Tibial nerve (tissue), 4 donors: Measurements from ENCODE around the gene BTG2. TPM values are rescaled to one million over a fixed set of nuclear protein-coding genes. Genes with fewer than 3 reads are reported as not detected.

ENCODE experiments used
- DNase-seq, 2 donors: peaks; one replicate each; pipeline ENCODE4 v3.0.0-alpha.2; 2019; ENCODE audit warnings: low spot score in 2 of 2
- H3K27ac ChIP-seq, 4 donors: fragments of 200-600 bp; sonication (generic) in 3 of 4; one replicate each; pipeline ENCODE4 v1.5.1; 2017 to 2019; ENCODE audit warnings: mild to moderate bottlenecking in 1 of 4
- H3K27me3 ChIP-seq, 2 donors: fragments of 200-600 bp; sonication (generic) in 1 of 2; one replicate each; pipeline versions ENCODE4 v1.5.1 to v1.6.0; 2017 to 2019
- H3K36me3 ChIP-seq, 3 donors: fragments of 200-600 bp; sonication (generic); one replicate each; pipeline ENCODE4 v1.5.1; 2018 to 2019
- H3K4me1 ChIP-seq, 4 donors: fragments of 200-600 bp; sonication (generic) in 3 of 4; one replicate each; pipeline ENCODE4 v1.5.1; 2017 to 2019
- H3K4me3 ChIP-seq, 4 donors: fragments of 200-600 bp; sonication (generic) in 3 of 4; one replicate each; pipeline ENCODE4 v1.5.1; 2017 to 2019; ENCODE audit warnings: mild to moderate bottlenecking in 1 of 4, moderate library complexity in 1 of 4
- H3K9me3 ChIP-seq, 4 donors: fragments of 200-600 bp; sonication (generic) in 3 of 4; one replicate each; pipeline ENCODE4 v1.5.1; 2017 to 2019
- CTCF ChIP-seq, 5 experiments: fragments of 200-600 bp in 3 of 5; fragments of 450-650 bp in 2 of 5; sonication (generic) in 3 of 5; IDR thresholded peaks; one replicate each; pipeline ENCODE4 v1.5.1; 2016 to 2019; ENCODE audit warnings: antibody characterized with exemption in 5 of 5, mild to moderate bottlenecking in 3 of 5, moderate library complexity in 2 of 5
- EP300 ChIP-seq, 2 donors: sonication (generic); formaldehyde crosslinking; IDR thresholded peaks; one replicate each; pipeline ENCODE4 v1.6.1; 2017; ENCODE audit warnings: antibody characterized with exemption in 2 of 2, mild to moderate bottlenecking in 1 of 2
- POLR2A ChIP-seq, 2 donors: fragments of 450-650 bp; IDR thresholded peaks; one replicate each; pipeline ENCODE4 v1.6.1; 2017; ENCODE audit warnings: antibody characterized with exemption in 2 of 2, mild to moderate bottlenecking in 2 of 2, moderate library complexity in 2 of 2
- WGBS, 2 donors: methylation state at CpG; one replicate each; pipeline ENCODE4 v1.1.5; 2018; 5-methylcytosine and 5-hydroxymethylcytosine counted together
- total RNA-seq, 4 donors: library from RNA; depleted of rRNA; stranded (reverse); fragments of >200 nt; gene quantifications; one replicate each; pipeline ENCODE4 v1.1.0, GENCODE V29; 2016

BTG2 gene
- total RNA-seq, 4 donors from 2014 or later, result 153 to 208 (median 177) TPM

DNA sequence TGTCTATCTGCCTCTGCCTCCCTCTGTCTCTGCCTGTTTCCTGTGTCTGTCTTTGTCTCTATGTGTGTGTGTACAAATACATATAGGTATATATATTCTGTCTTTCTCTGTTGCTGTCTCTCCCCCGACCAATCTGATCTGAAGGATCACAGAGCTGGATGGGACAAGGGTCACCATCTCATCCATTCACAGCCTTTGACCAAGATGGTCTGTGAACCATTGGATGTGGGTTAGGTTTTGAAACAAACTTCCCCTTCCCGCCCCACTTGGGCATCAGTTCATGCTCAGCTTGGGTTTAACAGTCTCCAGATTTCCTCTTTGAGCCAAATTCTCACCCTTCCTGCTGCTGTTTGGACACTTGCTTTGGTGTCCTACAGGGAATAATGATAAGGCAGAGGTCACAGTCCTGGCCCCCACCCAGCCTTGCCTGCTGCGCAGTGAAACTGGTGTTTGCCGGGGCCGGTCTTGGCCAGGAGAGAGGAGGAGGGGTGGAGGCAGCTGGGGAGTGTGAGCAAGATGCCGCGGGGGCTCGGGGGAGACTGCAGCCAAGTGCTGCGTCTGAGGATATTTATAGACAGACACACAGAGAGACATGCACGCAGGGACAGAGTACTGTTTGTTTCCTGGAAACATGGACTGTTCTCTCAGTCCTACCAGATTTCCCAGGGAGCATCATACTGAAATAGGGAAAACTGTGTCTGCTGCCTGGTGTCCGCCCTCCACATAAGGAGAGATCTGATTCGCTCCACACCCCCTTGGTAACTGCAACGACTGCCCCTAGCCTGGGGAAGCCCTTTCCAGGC, 27.0 kb upstream of the BTG2 start:
- Histone ChIP-seq H3K9me3 (no peaks in the 10 kb centered on the region), H3K27me3 (no peaks in the 10 kb centered on the region), H3K4me1 (peaks cover 4 to 69% (median 50%) of the 10 kb centered on the region in 4 donors), H3K27ac (peak overlapping the region; percentile 79 to 98 (median 94)), H3K4me3 (peak overlapping the region in 1 of 4 donors; percentile 15), H3K36me3 (no peaks in the 10 kb centered on the region)
- DNase-seq, result peak; percentile 91 to 92
- TF ChIP-seq POLR2A (IDR thresholded peaks at IDR 0.05), result no peak
- peak in 2 of 5 experiments; percentile 13 to 36 for TF ChIP-seq CTCF (IDR thresholded peaks at IDR 0.05)
- peak; percentile 95 to 98 for TF ChIP-seq EP300 (IDR thresholded peaks at IDR 0.05)
- 8 to 9% methylated on average over 13 of the region's 13 CpGs for WGBS, 2 donors

- H3K27ac ChIP-seq, result peak overlapping the region; percentile 79 to 98 (median 94)
- no peaks in the 10 kb centered on the region for H3K36me3 ChIP-seq
- no peaks in the 10 kb centered on the region for H3K9me3 ChIP-seq
- H3K27me3 ChIP-seq, result no peaks in the 10 kb centered on the region
- peaks cover 4 to 63% (median 44%) of the 10 kb centered on the region in 4 donors for H3K4me1 ChIP-seq
- H3K4me3 ChIP-seq, result peak overlapping the region in 1 of 4 donors; percentile 15
- WGBS, 2 donors, result 36 to 45% methylated on average over 8 of the region's 8 CpGs
- TF ChIP-seq EP300 (IDR thresholded peaks at IDR 0.05), result no peak
- peak in 1 of 5 experiments; percentile 6 for TF ChIP-seq CTCF (IDR thresholded peaks at IDR 0.05)
- TF ChIP-seq POLR2A (IDR thresholded peaks at IDR 0.05), result peak in 1 of 2 donors; percentile 66
- no peak for DNase-seq
These were observed 26.4 kb upstream of the BTG2 start for GRCh38 chr1:203278885-203279406.

DNA sequence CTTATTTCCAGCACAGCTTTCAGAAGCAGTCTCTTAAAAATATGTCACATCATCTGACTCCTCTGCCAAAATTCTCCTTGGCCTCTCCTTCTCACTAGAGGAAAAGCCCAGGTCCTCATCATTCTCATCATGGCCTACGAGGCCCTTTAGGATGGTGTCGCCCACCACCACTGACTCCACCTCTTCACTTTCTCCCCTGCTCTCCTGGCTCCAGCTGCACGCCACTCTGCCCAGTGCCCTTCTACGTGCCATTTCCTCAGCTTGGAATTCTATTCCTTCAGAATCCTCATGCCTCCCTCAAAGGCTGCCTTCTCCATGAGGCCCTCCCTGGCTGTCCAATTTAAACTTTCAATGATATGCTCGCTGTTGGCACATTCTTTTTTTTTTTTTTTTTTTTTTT, 25.3 kb upstream of the BTG2 start:
- Histone ChIP-seq H3K27ac (peak overlapping the region; percentile 79 to 98 (median 94)), H3K4me1 (peaks cover 4 to 59% (median 33%) of the 10 kb centered on the region in 4 donors), H3K9me3 (no peaks in the 10 kb centered on the region), H3K27me3 (no peaks in the 10 kb centered on the region), H3K4me3 (no peak overlapping the region), H3K36me3 (no peaks in the 10 kb centered on the region)
- no peak for TF ChIP-seq POLR2A (IDR thresholded peaks at IDR 0.05)
- no peak for TF ChIP-seq EP300 (IDR thresholded peaks at IDR 0.05)
- no peak for TF ChIP-seq CTCF (IDR thresholded peaks at IDR 0.05)
- 89 to 92% methylated on average over 5 of the region's 5 CpGs for WGBS, 2 donors
- DNase-seq, result no peak

GRCh38 chr1:203281033-203281432, 24.3 kb upstream of the BTG2 start:
- TF ChIP-seq EP300 (IDR thresholded peaks at IDR 0.05) (peak in 1 of 2 donors; percentile 10), POLR2A (IDR thresholded peaks at IDR 0.05) (no peak), CTCF (IDR thresholded peaks at IDR 0.05) (peak in 2 of 5 experiments; percentile 12 to 13)
- WGBS, 2 donors, result 65 to 82% methylated on average over 3 of the region's 3 CpGs
- no peak for DNase-seq
- Histone ChIP-seq H3K4me3 (no peak overlapping the region), H3K27ac (peak overlapping the region in 2 of 4 donors; percentile 44 to 95), H3K27me3 (no peaks in the 10 kb centered on the region), H3K36me3 (no peaks in the 10 kb centered on the region), H3K9me3 (no peaks in the 10 kb centered on the region), H3K4me1 (peaks cover 4 to 54% (median 29%) of the 10 kb centered on the region in 4 donors)
